ENCODE results near the gene TRAF3IP3. TPM values are rescaled to one million over a fixed set of nuclear protein-coding genes. Genes with fewer than 3 reads are reported as not detected.

The TRAF3IP3 gene
- total RNA-seq (2022; extraction: Qiagen RNA extraction): not detected in 5 replicates

GRCh38 chr1:209755926-209756614 is at the start of gene TRAF3IP3:
Gene TRAF3IP3 (plus strand): TSS chr1:209756053. CDS start chr1:209760040, 3,987 bp downstream.

GRCh38 chr1:209784265-209785169 is 28.7 kb downstream of the TRAF3IP3 start, which contains the start of gene C1orf74:
Gene C1orf74 (minus strand): TSS chr1:209784559. CDS start chr1:209783634, 925 bp downstream.

GRCh38 chr1:209805875-209806760 is 50.3 kb downstream of the TRAF3IP3 start, which contains the start of gene IRF6:
Gene IRF6 (minus strand): TSS chr1:209806142. CDS start chr1:209801413, 4,729 bp downstream.

DNA sequence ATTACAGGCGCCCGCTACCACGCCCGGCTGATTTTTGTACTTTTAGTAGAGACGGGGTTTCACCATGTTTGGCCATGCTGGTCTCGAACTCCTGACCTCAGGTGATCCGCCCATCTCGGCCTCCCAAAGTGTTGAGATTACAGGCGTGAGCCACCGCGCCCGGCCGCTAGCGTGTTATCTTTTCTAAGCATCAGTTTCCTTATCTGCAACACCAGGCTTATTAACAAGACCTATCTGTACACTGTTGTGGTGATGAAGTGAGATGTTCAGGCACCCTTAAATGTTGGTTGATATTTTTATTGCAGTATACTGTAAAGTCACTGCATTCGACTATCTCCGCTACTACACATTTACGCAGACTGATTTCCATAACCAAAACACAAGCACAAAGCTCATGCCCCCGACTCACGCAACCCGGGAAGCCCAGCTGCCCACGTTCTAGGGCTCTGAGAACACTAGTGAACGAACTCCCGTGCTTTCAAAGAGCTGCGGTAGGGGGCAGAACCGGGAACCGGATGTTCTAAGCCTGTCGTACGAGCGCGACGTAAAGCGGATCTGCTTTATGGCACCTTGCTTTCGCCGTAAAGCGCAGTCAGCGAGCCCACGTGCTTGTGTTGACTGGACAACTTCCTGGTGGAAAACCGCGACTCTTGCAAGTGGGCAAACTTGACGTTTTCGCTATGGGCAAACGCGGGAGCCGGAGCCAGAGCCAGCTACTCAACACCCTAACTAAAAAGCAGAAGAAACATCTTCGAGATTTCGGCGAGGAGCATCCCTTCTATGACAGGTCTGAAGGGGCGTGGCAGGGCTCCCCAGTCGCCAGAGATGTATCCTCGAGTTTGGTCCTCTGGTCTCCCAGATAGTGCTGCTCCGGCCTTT is 71.8 kb downstream of the TRAF3IP3 start, which contains the start of gene UTP25:
UTP25 (plus strand) TSS at position 589 of the 879 bp plus-strand sequence; CDS start at position 681, 92 bp downstream.

Other genes starting within 250 kb of the TRAF3IP3 start
- gene CAMK1G, start 172.3 kb upstream of the TRAF3IP3 start, total RNA-seq (2022; extraction: Qiagen RNA extraction): 0.25 to 0.38 TPM (median 0.28 TPM) in 5 replicates
- gene LAMB3, start 103.6 kb upstream of the TRAF3IP3 start, total RNA-seq (2022; extraction: Qiagen RNA extraction): 18.6 to 23.5 TPM (median 21.0 TPM) in 5 replicates
- 3.8 to 4.6 TPM (median 4.0 TPM) in 5 replicates for gene G0S2, start 80.6 kb upstream of the TRAF3IP3 start, total RNA-seq (2022; extraction: Qiagen RNA extraction)
- 0.09 to 0.60 TPM (median 0.47 TPM) in 5 replicates for gene HSD11B1, start 51.2 kb upstream of the TRAF3IP3 start, total RNA-seq (2022; extraction: Qiagen RNA extraction)
- gene C1orf74, start 28.5 kb downstream of the TRAF3IP3 start, total RNA-seq (2022; extraction: Qiagen RNA extraction): 1.1 to 1.9 TPM (median 1.6 TPM) in 5 replicates
- 0.15 to 0.18 TPM (median 0.18 TPM) in 5 replicates for gene IRF6, start 50.1 kb downstream of the TRAF3IP3 start, total RNA-seq (2022; extraction: Qiagen RNA extraction)
- 10.3 to 13.0 TPM (median 10.7 TPM) in 5 replicates for gene UTP25, start 71.9 kb downstream of the TRAF3IP3 start, total RNA-seq (2022; extraction: Qiagen RNA extraction)
- 0.06 to 0.09 TPM (median 0.08 TPM) in 5 replicates for gene SYT14, start 182.2 kb downstream of the TRAF3IP3 start, total RNA-seq (2022; extraction: Qiagen RNA extraction)

All from A549 treated with Hydrocortisone at 1 μM for 4 hours (cell line).